ENCODE data around the gene GAL3ST2.

Gene GAL3ST2

GRCh38 chr2:241849616-241850543, 73.3 kb downstream of the GAL3ST2 start:
- no peak for DNase-seq

GRCh38 chr2:241850544-241851324, 74.1 kb downstream of the GAL3ST2 start:
- no peak for DNase-seq

DNA sequence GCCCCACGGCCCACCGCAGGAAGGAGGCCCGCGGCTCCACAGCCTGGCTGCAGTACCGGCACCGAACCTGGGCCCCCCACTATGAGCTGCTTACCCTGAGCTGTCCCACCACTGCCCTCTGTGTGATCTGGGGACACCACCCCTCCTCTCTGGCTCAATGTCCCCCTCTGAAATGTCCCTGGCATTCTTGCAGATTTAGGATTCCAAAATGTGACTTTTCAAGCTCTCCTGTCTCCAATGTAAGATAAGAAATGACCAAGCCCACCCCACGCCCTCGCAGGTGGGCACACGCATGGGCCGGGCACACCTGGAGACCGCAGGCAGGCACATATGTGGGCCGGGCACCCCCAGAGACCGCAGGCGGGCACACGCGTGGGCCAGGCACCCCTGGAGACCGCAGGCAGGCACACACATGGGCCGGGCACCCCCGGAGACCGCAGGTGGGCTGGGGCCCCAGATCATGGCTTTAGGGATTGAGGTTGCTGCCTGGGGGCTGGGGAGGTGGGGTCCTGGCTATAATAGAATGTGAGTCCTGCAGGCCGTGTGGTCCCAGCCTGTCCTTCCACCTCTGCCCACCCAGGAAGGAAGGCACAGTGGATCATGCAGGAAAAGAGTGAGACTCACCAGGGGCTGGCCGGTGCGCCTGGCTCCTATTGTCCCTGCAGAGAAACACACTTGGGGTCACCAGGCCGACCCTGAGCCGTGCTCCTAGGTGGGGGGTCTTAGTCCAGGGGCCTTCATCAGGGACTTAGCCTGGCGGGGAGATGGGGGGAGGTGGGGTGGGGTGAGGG, 74.9 kb downstream of the GAL3ST2 start:
- no peak for DNase-seq

GRCh38 chr2:241852116-241852980, 75.7 kb downstream of the GAL3ST2 start:
- DNase-seq: no peak

GRCh38 chr2:241852981-241853631, 76.5 kb downstream of the GAL3ST2 start:
- no peak for DNase-seq
